ENCODE results near the gene ZNG1A.
"Not testable (repeated sequence)": the region's sequence is repeated elsewhere in the genome, so short reads cannot be mapped to it uniquely, and the experiment has no call there.

DNA sequence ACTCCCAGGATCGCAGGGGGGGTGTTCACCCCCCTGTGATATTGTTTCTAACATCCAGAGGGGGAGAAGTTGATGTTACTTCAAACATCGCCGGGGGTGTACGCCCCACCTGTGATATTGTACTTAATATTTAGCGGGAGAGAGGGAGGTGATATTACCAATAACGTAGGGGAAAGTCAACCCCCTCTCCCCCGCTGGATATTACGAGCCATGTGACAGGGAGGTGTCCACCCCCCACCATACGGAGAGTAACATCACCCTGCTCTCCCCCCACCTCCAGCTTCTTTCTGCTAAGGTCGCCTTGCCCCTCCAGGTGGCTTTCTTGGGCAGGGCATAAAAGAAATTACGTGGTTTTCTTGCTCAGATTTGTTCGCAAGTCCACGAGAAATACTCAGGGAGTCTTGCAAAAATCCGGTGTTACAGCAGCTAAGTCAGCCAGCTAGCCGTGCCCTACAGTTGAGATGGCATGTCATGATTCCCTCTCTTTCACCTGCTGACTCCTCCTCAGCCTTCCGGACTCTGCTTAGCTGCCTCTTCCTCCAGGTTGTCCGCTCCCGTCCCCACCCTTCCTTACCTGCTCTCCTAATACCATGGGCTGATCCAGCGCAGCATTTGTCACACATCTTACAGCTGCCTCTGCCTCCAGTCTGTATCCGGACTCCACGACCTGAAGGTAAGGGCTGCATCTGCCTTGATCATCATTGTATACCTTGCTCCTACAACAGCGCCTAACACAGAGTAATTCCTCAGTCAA lies 69.9 kb downstream of the ZNG1A start:
- TF ChIP-seq, protein P1, sequence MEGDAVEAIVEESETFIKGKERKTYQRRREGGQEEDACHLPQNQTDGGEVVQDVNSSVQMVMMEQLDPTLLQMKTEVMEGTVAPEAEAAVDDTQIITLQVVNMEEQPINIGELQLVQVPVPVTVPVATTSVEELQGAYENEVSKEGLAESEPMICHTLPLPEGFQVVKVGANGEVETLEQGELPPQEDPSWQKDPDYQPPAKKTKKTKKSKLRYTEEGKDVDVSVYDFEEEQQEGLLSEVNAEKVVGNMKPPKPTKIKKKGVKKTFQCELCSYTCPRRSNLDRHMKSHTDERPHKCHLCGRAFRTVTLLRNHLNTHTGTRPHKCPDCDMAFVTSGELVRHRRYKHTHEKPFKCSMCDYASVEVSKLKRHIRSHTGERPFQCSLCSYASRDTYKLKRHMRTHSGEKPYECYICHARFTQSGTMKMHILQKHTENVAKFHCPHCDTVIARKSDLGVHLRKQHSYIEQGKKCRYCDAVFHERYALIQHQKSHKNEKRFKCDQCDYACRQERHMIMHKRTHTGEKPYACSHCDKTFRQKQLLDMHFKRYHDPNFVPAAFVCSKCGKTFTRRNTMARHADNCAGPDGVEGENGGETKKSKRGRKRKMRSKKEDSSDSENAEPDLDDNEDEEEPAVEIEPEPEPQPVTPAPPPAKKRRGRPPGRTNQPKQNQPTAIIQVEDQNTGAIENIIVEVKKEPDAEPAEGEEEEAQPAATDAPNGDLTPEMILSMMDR (IDR thresholded peaks at IDR 0.05) = not testable (repeated sequence)
- TF ChIP-seq POLR2A, POLR2AphosphoS5, EP300 (IDR thresholded peaks at IDR 0.05): not testable (repeated sequence)
